Measurements from ENCODE around the gene SUMO3.

SUMO3 gene

DNA sequence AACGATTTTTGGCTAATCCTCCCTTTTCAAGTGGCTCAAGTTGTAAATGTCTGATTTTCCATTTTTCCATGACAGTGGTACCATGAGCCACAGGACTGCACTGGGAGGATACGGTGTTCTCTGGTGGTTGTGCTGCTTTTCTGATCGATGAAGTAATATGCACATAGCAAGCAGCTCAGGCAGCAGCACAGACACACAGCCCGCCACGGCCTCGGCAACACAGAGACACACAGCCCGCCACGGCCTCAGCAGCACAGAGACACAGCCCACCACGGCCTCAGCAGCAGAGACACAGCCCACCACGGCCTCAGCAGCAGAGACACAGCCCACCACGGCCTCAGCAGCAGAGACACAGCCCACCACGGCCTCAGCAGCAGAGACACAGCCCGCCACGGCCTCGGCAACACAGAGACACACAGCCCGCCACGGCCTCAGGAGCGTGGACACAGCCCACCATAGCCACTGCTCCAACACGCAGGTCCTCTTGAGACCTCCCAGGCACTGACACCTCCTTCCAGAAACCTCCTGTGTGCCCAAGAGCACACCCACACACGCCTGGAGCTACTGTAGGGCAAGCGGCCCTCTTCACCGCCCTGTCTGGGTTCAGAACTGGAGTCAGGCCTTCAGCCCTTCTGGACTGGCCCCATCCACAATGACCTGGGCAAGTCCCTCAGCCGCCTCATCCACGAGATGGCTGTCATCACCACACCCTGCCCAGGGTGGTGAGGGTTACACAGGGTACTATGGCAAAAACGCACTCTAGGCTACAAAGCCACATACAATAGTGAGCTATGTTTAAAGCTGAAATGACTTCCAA, 45.2 kb upstream of the SUMO3 start:
- Histone ChIP-seq H3K79me2 (ENCODE audit: low read length) (peaks cover 14% of the 10 kb centered on the region), H3K9ac (ENCODE audit: low read length) (no peak overlapping the region), H3K4me1 (ENCODE audit: low read length) (peaks cover 19% of the 10 kb centered on the region), H3K27me3 (ENCODE audit: low read depth, low read length) (no peaks in the 10 kb centered on the region), H3K9me3 (ENCODE audit: insufficient read depth, low read length) (no peaks in the 10 kb centered on the region), H3K4me2 (ENCODE audit: low read length) (no peak overlapping the region), H2AFZ (ENCODE audit: low read depth, low read length) (no peak overlapping the region), H4K20me1 (ENCODE audit: insufficient read depth, low read length) (peaks cover 49% of the 10 kb centered on the region), H3K27ac (ENCODE audit: low read length) (no peak overlapping the region), H3K4me3 (ENCODE audit: low read length) (no peak overlapping the region), H3K36me3 (replicated peaks; ENCODE audit: low read depth, low read length) (peaks cover 21% of the 10 kb centered on the region)
- TF ChIP-seq EZH2phosphoT487 (IDR thresholded peaks at IDR 0.05; ENCODE audit: low read depth): no peak
- TF ChIP-seq, protein P1, sequence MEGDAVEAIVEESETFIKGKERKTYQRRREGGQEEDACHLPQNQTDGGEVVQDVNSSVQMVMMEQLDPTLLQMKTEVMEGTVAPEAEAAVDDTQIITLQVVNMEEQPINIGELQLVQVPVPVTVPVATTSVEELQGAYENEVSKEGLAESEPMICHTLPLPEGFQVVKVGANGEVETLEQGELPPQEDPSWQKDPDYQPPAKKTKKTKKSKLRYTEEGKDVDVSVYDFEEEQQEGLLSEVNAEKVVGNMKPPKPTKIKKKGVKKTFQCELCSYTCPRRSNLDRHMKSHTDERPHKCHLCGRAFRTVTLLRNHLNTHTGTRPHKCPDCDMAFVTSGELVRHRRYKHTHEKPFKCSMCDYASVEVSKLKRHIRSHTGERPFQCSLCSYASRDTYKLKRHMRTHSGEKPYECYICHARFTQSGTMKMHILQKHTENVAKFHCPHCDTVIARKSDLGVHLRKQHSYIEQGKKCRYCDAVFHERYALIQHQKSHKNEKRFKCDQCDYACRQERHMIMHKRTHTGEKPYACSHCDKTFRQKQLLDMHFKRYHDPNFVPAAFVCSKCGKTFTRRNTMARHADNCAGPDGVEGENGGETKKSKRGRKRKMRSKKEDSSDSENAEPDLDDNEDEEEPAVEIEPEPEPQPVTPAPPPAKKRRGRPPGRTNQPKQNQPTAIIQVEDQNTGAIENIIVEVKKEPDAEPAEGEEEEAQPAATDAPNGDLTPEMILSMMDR (IDR thresholded peaks at IDR 0.05; ENCODE audit: low read depth, low read length): no peak

DNA sequence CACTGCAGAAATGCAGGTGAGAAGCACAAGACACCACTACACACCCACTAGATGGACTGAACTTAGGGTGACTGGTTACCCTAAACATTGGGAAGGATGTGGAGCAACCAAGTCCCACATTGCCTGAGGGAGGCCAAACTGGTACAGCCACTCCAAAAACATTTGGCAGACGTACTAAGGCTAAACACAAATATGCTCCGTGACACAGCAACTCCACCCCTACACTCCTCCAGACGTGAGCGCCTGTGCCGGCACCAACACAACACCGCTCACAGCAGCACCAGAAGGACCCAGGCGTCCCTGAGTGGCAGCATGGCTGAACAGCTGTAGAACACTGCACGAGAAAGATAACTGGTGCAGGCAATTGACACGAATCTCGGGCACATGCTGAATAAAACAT, 40.9 kb upstream of the SUMO3 start:
- no peaks in the 10 kb centered on the region for H3K27me3 ChIP-seq (ENCODE audit: low read depth, low read length)
- H3K4me1 ChIP-seq (ENCODE audit: low read length): no peaks in the 10 kb centered on the region
- no peaks in the 10 kb centered on the region for H3K9me3 ChIP-seq (ENCODE audit: insufficient read depth, low read length)
- no peaks in the 10 kb centered on the region for H3K79me2 ChIP-seq (ENCODE audit: low read length)
- H2AFZ ChIP-seq (ENCODE audit: low read depth, low read length): no peak overlapping the region
- H3K27ac ChIP-seq (ENCODE audit: low read length): no peak overlapping the region
- no peak overlapping the region for H3K9ac ChIP-seq (ENCODE audit: low read length)
- no peak overlapping the region for H3K4me3 ChIP-seq (ENCODE audit: low read length)
- H3K36me3 ChIP-seq (replicated peaks; ENCODE audit: low read depth, low read length): peaks cover 7% of the 10 kb centered on the region
- TF ChIP-seq, protein P1 (IDR thresholded peaks at IDR 0.05; ENCODE audit: low read depth, low read length): no peak
- no peak for TF ChIP-seq EZH2phosphoT487 (IDR thresholded peaks at IDR 0.05; ENCODE audit: low read depth)
- H4K20me1 ChIP-seq (ENCODE audit: insufficient read depth, low read length): peaks cover 16% of the 10 kb centered on the region
- H3K4me2 ChIP-seq (ENCODE audit: low read length): no peak overlapping the region

DNA sequence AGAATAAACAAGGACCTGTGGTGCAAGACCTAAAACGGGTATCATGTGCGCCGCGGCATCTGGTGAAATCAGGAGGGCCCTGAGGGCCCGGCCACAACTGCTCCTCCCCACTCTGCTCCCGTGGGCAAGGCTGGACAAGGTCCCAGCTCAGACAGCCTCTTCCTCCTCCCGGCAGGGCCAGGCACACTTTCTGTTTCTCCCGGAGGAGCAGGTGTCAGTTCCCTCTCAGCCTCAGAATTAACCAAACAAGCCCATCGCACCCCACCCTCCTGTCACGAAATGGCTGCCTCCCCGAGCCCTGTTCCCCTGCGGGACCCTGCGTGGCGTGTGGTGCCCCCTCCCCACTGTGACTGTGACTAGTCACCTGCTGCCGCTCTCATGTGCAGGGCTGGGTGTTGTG, 40.4 kb upstream of the SUMO3 start:
- H3K9ac ChIP-seq (ENCODE audit: low read length): no peak overlapping the region
- H2AFZ ChIP-seq (ENCODE audit: low read depth, low read length): no peak overlapping the region
- no peaks in the 10 kb centered on the region for H3K79me2 ChIP-seq (ENCODE audit: low read length)
- H4K20me1 ChIP-seq (ENCODE audit: insufficient read depth, low read length): peaks cover 12% of the 10 kb centered on the region
- H3K4me2 ChIP-seq (ENCODE audit: low read length): no peak overlapping the region
- H3K9me3 ChIP-seq (ENCODE audit: insufficient read depth, low read length): no peaks in the 10 kb centered on the region
- H3K36me3 ChIP-seq (replicated peaks; ENCODE audit: low read depth, low read length): peaks cover 3% of the 10 kb centered on the region
- TF ChIP-seq, protein P1 (IDR thresholded peaks at IDR 0.05; ENCODE audit: low read depth, low read length): no peak
- no peak for TF ChIP-seq EZH2phosphoT487 (IDR thresholded peaks at IDR 0.05; ENCODE audit: low read depth)
- H3K4me1 ChIP-seq (ENCODE audit: low read length): no peaks in the 10 kb centered on the region
- no peaks in the 10 kb centered on the region for H3K27me3 ChIP-seq (ENCODE audit: low read depth, low read length)
- no peak overlapping the region for H3K4me3 ChIP-seq (ENCODE audit: low read length)
- H3K27ac ChIP-seq (ENCODE audit: low read length): no peak overlapping the region

DNA sequence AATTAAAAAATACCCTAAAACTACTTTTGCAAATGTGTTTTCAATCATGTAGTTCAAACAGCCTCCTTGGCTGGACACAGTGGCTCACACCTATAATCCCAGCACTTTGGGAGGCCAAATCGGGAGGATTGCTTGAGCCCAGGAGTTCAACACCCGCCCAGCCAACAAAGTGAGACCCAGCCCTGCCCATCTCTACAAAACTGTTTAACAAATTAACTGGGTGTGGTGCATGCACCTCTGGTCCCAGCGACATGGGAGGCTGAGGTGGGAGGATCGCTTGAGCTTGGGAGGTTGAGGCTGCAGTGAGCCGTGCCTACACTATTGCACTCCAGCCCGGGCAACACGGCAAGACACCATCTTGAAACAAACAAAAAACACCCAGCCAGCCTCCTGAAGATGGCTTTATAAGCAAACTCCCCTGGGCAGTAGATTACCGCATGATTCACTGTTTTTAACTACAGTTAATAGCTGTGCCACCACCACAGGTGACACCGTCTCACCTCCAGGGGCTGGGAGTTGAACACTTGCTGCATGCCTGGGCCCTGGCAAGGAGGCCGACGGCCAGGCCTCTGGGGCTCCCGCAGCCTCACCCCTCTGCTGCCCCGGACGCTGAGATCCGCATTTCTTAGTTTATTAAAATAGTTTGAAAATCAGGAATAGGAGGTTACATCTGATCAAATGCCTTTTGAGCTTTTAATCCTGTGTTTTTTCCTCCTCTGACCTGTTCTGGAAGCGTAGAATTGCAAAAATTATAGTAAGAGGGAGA, 39.4 kb upstream of the SUMO3 start:
- H3K4me2 ChIP-seq (ENCODE audit: low read length): no peak overlapping the region
- H2AFZ ChIP-seq (ENCODE audit: low read depth, low read length): no peak overlapping the region
- TF ChIP-seq EZH2phosphoT487 (IDR thresholded peaks at IDR 0.05; ENCODE audit: low read depth): no peak
- TF ChIP-seq, protein P1 (IDR thresholded peaks at IDR 0.05; ENCODE audit: low read depth, low read length): no peak
- H3K9ac ChIP-seq (ENCODE audit: low read length): no peak overlapping the region
- no peak overlapping the region for H3K4me3 ChIP-seq (ENCODE audit: low read length)
- H3K4me1 ChIP-seq (ENCODE audit: low read length): no peaks in the 10 kb centered on the region
- H4K20me1 ChIP-seq (ENCODE audit: insufficient read depth, low read length): 0 out of 2 replicates have a peak, but pooled peaks cover 9% of the 10 kb centered on the region
- no peak overlapping the region for H3K27ac ChIP-seq (ENCODE audit: low read length)
- H3K36me3 ChIP-seq (replicated peaks; ENCODE audit: low read depth, low read length): peaks cover 3% of the 10 kb centered on the region
- no peaks in the 10 kb centered on the region for H3K9me3 ChIP-seq (ENCODE audit: insufficient read depth, low read length)
- H3K27me3 ChIP-seq (ENCODE audit: low read depth, low read length): no peaks in the 10 kb centered on the region
- no peaks in the 10 kb centered on the region for H3K79me2 ChIP-seq (ENCODE audit: low read length)

Data from OCI-LY3 (cell line).